GM19025 (cell line): Measurements from ENCODE around the gene KIR3DL2.
"Not testable (repeated sequence)": the region's sequence is repeated elsewhere in the genome, so short reads cannot be mapped to it uniquely, and the experiment has no call there.

Experiments used
- ATAC-seq: cut with Tn5 transposase; IDR thresholded peaks from one replicate; pipeline ENCODE4 v1.9.1; 2021; ENCODE audit warnings: mild to moderate bottlenecking, low read depth, moderate library complexity; ENCODE audit not compliant: unreplicated experiment

The KIR3DL2 gene

DNA sequence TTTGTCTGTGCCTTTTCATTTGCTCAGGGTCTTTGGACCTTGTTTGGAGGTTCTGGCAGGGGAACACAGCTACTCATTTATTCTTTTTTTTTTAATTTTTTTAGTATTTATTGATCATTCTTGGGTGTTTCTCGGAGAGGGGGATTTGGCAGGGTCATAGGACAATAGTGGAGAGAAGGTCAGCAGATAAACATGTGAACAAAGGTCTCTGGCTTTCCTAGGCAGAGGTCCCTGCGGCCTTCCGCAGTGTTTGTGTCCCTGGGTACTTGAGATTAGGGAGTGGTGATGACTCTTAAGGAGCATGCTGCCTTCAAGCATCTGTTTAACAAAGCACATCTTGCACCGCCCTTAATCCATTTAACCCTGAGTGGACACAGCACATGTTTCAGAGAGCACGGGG is 57.7 kb downstream of the KIR3DL2 start:
- not testable (repeated sequence) for ATAC-seq
